Skeletal muscle cell (primary cell): Measurements from ENCODE around the gene ARHGEF17.

Source experiments
- DNase-seq: peaks from one replicate; pipeline ENCODE4 v3.0.0-alpha.2; 2010; ENCODE audit warnings: low read depth
- H3K4me3 ChIP-seq: 2 replicates; pipeline ENCODE4 v1.5.1; 2011; ENCODE audit warnings: low read depth, mild to moderate bottlenecking, control low read depth, low read length, moderate library complexity

ARHGEF17 gene

GRCh38 chr11:73384872-73385689 is 77.0 kb downstream of the ARHGEF17 start:
- no peak for DNase-seq

GRCh38 chr11:73386016-73386415 is 77.9 kb downstream of the ARHGEF17 start:
- no peak for DNase-seq
- no peak overlapping the region for H3K4me3 ChIP-seq

More at GRCh38 chr11:73384872-73385689, 77.0 kb downstream of the ARHGEF17 start:
- H3K4me3 ChIP-seq, result no peak overlapping the region

DNA sequence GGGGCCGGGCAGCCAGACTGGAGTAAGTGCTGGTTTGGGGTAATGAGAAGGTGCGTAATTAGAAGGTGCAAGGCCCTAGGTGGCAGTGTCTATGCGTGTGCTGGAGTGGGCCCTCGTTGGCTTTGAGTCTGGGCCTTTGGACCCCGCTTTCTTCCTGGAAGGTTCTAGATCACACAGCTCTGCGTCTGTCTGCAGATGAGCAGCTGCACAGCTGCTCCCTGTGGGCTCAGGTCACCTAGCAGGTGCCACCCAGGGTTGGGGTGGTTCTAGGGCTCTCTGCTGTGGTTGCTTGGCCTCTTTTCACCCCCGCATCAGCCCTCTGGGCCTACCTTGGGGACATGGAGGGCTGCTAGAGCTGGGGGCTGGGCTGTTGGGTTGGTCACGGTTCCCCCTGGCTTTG is 78.5 kb downstream of the ARHGEF17 start:
- DNase-seq, result no peak
- H3K4me3 ChIP-seq, result no peak overlapping the region

- DNase-seq, result no peak
- no peak overlapping the region for H3K4me3 ChIP-seq
Measured at GRCh38 chr11:73387594-73388264, 79.7 kb downstream of the ARHGEF17 start.

- H3K4me3 ChIP-seq, result no peak overlapping the region
- DNase-seq, result no peak
Measured at GRCh38 chr11:73388265-73389133, 80.4 kb downstream of the ARHGEF17 start.

- H3K4me3 ChIP-seq, result no peak overlapping the region
- no peak for DNase-seq
Measured at GRCh38 chr11:73389134-73389525, 81.1 kb downstream of the ARHGEF17 start.

DNA sequence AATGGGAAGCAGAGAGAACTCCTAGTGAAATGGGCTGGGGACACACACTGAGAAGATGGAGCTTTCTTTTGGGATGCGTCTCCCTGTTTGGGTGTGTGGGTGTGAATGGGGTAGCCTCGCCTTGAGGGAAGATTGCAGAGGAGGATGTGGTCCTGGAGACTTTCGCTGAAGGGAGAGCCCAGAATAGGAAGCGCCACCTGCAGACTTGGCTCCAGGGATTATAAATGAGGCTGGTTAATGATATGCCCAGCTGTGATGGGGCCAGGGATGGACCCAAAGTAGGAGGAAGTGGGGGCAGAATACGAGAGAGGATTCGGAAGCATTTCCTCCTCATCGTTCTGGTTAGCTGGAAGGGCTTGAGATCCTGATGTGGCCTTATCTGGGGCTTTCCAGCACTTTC is 81.8 kb downstream of the ARHGEF17 start:
- DNase-seq, result no peak
- no peak overlapping the region for H3K4me3 ChIP-seq

- DNase-seq, result no peak
Measured at GRCh38 chr11:73390601-73391565, 82.8 kb downstream of the ARHGEF17 start.

DNA sequence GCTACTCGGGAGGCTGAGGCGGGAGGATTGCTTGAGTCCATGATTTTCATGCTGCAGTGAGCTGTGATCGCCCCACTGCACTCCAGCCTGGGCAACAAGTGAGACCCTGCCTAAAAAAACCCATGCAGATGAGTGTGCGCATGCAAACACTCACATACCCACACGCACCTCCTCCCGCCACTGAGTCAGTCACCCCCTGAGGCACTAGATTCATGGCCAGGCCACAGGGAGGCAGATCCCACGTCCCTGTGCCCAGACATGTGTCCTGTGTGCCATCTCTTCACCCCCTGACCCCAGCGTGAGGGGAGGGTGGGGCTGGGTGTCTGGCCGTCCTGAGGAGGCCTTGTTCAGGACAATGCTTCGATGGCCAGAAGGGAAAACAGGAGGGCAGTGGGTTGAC is 83.6 kb downstream of the ARHGEF17 start:
- DNase-seq, result no peak
- H3K4me3 ChIP-seq, result no peak overlapping the region

More at GRCh38 chr11:73390601-73391565, 82.8 kb downstream of the ARHGEF17 start:
- no peak overlapping the region for H3K4me3 ChIP-seq

- no peak overlapping the region for H3K4me3 ChIP-seq
- no peak for DNase-seq
Measured at GRCh38 chr11:73392108-73393010, 84.3 kb downstream of the ARHGEF17 start.

DNA sequence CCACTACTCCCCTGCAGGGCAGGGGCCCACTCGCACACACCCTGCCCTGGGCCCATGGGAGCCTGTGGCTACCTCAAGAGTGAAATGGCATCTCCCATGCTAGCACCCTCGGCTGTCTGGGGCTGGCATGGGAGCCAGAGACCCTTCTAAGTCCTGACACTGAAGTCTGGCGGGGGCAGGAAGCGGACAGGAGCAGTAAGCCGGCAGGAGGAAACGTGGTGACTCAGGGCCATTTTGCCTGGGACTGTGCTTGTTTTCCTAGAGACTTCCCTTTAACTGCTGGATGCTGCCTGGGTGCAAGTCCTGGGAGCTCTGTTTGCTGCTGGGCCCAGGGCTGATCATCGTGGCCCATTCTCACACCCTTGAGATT is 84.9 kb downstream of the ARHGEF17 start:
- DNase-seq, result no peak
- H3K4me3 ChIP-seq, result no peak overlapping the region

DNA sequence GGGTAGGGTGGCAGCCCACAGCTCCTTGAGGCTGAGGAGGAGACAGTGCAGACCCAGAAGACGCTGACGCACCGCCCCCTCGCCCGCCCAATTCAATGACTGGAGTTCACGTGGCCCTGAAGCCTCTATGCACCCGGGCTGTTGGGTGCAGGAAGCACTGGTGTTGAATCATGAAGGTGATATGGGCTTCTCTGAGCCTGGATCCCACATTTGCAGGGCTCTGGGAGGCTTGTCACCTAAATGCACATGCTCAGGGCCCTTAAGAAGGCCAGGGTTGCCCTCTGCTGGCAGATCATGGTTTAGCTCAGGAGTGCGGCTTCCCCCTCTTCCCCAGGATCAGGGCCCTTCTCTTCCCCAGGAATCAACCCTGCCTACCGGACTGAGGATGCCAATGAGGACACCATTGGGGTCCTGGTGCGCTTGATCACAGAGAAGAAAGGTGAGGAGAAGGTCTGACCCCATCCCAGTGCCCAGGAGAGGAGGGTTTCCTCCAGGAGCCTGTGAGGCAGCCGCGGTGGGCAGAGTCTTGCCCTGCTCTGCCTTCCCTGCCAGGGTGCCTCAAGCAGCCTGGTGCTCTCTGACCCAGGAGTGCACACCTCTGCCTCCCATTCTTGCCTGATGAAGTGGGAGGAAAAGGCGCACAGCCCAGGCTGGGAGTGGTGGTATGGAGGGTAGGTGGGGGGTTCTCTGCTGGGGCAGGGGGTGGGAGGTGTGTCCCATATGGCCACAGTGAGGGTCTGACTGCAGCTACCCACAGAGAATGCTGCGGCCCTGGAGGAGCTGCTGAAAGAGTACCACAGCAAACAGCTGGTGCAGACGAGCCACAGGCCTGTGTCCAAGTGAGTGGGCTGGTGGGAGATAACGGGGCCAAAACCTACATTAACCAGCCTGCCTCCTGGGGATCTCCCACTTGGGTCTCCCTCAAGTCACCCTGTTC is 85.7 kb downstream of the ARHGEF17 start:
- no peak overlapping the region for H3K4me3 ChIP-seq
- no peak for DNase-seq

DNA sequence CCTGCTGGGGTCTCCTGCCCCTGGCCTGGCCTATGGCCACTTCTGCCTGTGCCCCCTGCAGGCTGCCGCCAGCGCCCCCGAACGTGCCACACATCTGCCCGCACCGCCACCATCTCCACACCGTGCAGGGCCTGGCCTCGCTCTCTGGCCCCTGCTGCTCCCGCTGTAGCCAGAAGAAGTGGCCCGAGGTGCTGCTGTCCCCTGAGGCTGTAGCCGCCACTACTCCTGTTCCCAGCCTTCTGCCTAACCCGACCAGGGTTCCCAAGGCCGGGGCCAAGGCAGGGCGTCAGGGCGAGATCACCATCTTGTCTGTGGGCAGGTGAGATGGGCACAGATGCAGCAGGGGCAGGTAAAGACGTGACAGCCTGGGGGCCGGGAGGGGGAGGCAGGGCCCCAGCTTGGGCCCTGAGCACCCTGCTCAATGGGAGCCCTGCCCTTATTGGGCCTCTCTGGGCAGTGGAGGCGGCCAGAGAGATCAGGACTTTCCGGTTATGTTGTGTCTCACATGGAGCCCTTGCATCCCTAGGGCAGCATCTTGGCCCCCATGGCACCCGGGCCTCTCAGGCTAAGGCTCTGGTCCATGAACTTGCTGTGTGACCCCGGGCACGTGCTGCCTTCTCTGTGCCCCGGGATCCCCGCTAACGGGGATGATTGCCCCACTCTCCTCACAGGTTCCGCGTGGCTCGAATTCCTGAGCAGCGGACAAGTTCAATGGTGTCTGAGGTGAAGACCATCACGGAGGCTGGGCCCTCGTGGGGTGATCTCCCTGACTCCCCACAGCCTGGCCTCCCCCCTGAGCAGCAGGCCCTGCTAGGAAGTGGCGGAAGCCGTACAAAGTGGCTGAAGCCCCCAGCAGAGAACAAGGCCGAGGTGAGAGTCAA is 86.6 kb downstream of the ARHGEF17 start:
- no peak for DNase-seq
- no peak overlapping the region for H3K4me3 ChIP-seq

DNA sequence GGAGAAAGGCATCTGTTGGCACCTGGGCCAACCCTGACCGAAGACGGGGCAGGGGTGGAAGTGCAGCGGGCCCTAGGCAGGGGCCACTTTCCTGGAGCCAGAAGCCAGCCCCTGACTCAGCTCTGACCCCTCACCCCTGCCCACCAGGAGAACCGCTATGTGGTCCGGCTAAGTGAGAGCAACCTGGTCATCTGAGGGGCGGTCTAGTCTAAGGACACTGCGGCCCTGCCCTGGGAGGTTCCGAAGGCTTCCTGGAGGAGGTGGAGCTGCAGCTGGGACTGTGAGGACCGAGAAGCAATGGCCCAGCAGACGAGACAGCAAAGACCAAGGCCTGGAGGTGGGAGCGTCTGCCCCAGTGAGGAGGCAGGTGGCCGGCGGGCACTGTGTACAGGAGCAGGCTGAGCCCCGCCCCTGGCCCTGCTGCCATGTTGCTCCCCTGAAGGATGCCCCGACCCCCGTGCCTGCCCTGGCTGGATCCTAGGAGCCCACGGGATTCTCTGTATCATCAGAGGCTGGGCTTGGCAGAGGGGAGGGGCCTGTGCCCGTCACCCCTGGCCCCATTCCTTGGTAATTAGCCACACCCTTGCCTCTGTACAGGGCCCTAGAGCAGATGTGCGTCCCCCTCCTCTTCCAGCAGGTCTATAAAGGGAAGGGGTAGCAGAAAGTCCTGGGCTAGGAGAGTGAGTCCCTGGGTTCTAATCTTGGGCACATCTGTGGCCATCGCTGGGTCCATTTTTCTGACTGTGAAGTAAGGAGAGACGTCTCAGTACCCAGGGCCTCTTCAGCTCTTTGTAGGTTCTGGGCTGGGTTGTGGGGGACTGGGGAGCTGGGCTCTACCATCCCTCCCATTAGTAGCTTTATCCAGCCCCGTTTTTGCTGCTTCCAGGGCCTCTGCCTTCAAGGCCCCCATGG is 87.5 kb downstream of the ARHGEF17 start:
- DNase-seq, result no peak
- no peak overlapping the region for H3K4me3 ChIP-seq

DNA sequence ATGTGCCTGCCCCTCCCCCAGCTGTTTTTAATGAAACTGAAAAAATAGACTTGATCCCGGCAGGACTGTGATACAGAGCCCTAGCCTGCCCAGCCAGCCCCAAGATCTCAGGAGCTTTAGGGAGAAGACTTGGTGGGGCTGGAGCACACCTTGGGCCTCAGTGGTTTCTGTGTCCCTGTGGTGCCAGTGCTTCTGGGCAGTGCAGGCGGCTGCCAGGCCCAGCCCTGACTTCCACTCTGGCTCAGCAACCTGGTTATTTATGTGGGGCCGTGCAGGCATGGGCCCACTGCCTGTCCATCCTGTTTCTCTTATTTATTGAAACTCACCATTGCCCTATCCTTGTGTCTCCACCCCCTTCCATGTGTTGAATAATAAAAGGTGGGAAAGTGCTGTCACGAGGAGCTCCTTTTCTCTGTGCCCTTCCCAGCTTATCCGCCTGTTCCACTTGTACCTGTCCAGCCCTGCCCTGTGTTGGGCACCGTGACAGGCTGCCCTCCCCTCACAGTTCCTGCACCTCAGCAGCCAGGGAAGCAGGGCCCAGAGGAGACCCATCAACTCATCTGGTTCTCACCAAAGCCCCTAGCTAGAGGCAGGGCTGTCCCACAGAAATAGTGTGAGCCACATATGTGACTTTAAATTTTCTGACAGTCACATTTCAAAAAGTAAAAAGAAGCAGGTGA is 88.3 kb downstream of the ARHGEF17 start:
- no peak for DNase-seq

More for the DNA sequence above, 88.3 kb downstream of the ARHGEF17 start:
- no peak overlapping the region for H3K4me3 ChIP-seq
